GM12878 (cell line): ENCODE data around the gene RBMS1. TPM values are rescaled to one million over a fixed set of nuclear protein-coding genes. Genes with fewer than 3 reads are reported as not detected.

Source experiments
- ATAC-seq: fragments of 200-7000 bp; cut with Tn5 transposase; 3 replicates; pipeline ENCODE4 v1.9.1; 2020; ENCODE audit warnings: mild to moderate bottlenecking, moderate library complexity
- BruUV-seq: library from RNA; stranded (reverse); fragments of 400-500 nt; replicated peaks from 2 replicates; lab custom pipeline; 2021; lab: Mats Ljungman, UMichigan
- CTCF ChIA-PET: fragments of 300-600 bp; sonication (Branson Sonifier 250); formaldehyde crosslinking; extraction: SDS; loops from one replicate; lab custom pipeline; 2021; ENCODE audit warnings: inconsistent platforms; lab: Yijun Ruan, JAX
- POLR2A ChIA-PET: fragments of 350-600 bp; formaldehyde crosslinking; extraction: SDS; loops from one replicate; lab custom pipeline; 2021; ENCODE audit warnings: inconsistent platforms; lab: Charles Lee
- RAD21 ChIA-PET: fragments of 300-600 bp; sonication (Branson Sonifier 250); formaldehyde crosslinking; loops from one replicate; lab custom pipeline; 2023; ENCODE audit warnings: antibody characterized with exemption; ENCODE audit not compliant: unreplicated experiment; lab: Charles Lee
- SMC1A ChIA-PET: fragments of 300-600 bp; sonication (Branson Sonifier 250); formaldehyde crosslinking; loops from one replicate; lab custom pipeline; 2023; ENCODE audit not compliant: unreplicated experiment, uncharacterized antibody; lab: Charles Lee
- DNase-seq: peaks from one replicate; pipeline ENCODE4 v3.0.0-alpha.2; 2011; ENCODE audit warnings: low read depth, low spot score
- FAIRE-seq: peaks from 3 replicates; lab custom pipeline; 2011; peaks lifted over from hg19 to GRCh38; lab: Jason Lieb, UNC
- H2AFZ ChIP-seq: 2 replicates; pipeline ENCODE4 v1.6.0; 2011; ENCODE audit warnings: low read depth, low read length, control low read depth; ENCODE audit not compliant: control insufficient read depth
- H3K27ac ChIP-seq: 2 replicates; pipeline ENCODE4 v1.5.1; 2011; ENCODE audit warnings: control low read depth; ENCODE audit not compliant: control insufficient read depth, insufficient read depth
- H3K27me3 ChIP-seq, 2 experiments: replicated peaks in 1 of 2; 2 replicates each; pipeline versions ENCODE4 v1.6.0 to v1.6.1; 2011; ENCODE audit warnings: low read length in 1 of 2; ENCODE audit not compliant: control insufficient read depth in 2 of 2, insufficient read depth in 2 of 2
- H3K36me3 ChIP-seq, 2 experiments: 2 replicates each; pipeline ENCODE4 v1.5.1; 2011; ENCODE audit warnings: low read length in 1 of 2; ENCODE audit not compliant: control insufficient read depth in 2 of 2, insufficient read depth in 2 of 2
- H3K4me1 ChIP-seq: 2 replicates; pipeline ENCODE4 v1.6.1; 2011; ENCODE audit warnings: mild to moderate bottlenecking, low read length, moderate library complexity, mixed read lengths; ENCODE audit not compliant: control insufficient read depth, insufficient read depth
- H3K4me2 ChIP-seq: 2 replicates; pipeline ENCODE4 v1.6.0; 2011; ENCODE audit warnings: control low read depth; ENCODE audit not compliant: control insufficient read depth, insufficient read depth
- H3K4me3 ChIP-seq: fragments of 200-600 bp; sonication (generic); 2 replicates; pipeline ENCODE4 v1.5.1; 2016
- H3K79me2 ChIP-seq: 2 replicates; pipeline ENCODE4 v1.6.0; 2011; ENCODE audit warnings: low read length; ENCODE audit not compliant: control insufficient read depth, insufficient read depth
- H3K9ac ChIP-seq: 2 replicates; pipeline ENCODE4 v1.8.0; 2011; ENCODE audit warnings: low read length, control low read depth, mixed read lengths; ENCODE audit not compliant: control insufficient read depth, insufficient read depth
- H3K9me3 ChIP-seq: replicated peaks from 3 replicates; pipeline ENCODE4 v1.5.1; 2011; ENCODE audit warnings: mild to moderate bottlenecking, low read length; ENCODE audit not compliant: control insufficient read depth, insufficient read depth
- H4K20me1 ChIP-seq: 2 replicates; pipeline ENCODE4 v1.6.0; 2011; ENCODE audit not compliant: control insufficient read depth, insufficient read depth
- ATF7 ChIP-seq: fragments of 450-650 bp; IDR thresholded peaks from 2 replicates; pipeline ENCODE4 v1.6.1; 2016; ENCODE audit warnings: low read depth, mild to moderate bottlenecking
- CEBPB ChIP-seq, 2 experiments: fragments of 150-350 bp in 1 of 2; IDR thresholded peaks; 2 replicates each; pipeline ENCODE4 v1.6.1; 2012 to 2014; ENCODE audit warnings: low read depth in 2 of 2, low read length in 2 of 2, borderline replicate concordance in 1 of 2, inconsistent platforms in 1 of 2
- CUX1 ChIP-seq: IDR thresholded peaks from 2 replicates; pipeline ENCODE4 v1.6.1; 2012; ENCODE audit warnings: improper control_type of control experiment, low read depth, low read length; ENCODE audit not compliant: insufficient replicate concordance
- E2F8 ChIP-seq: fragments of 450-650 bp; IDR thresholded peaks from 2 replicates; pipeline ENCODE4 v1.6.1; 2018; ENCODE audit warnings: mild to moderate bottlenecking, low read depth, moderate library complexity; ENCODE audit not compliant: partially characterized antibody
- ETV6 ChIP-seq, 2 experiments: fragments of 450-650 bp in 1 of 2; IDR thresholded peaks in 1 of 2; conservative IDR thresholded peaks in 1 of 2; 2 replicates each; pipeline ENCODE4 v1.6.1; 2014; ENCODE audit warnings: antibody characterized with exemption in 1 of 2, borderline replicate concordance in 1 of 2, low read depth in 1 of 2, mild to moderate bottlenecking in 1 of 2, moderate library complexity in 1 of 2
- HCFC1 ChIP-seq: fragments of 150-350 bp; IDR thresholded peaks from 2 replicates; pipeline ENCODE4 v1.6.1; 2014; ENCODE audit warnings: low read length
- RAD21 ChIP-seq: IDR thresholded peaks from 2 replicates; pipeline ENCODE4 v1.6.1; 2011; ENCODE audit warnings: mild to moderate bottlenecking, low read depth, low read length, moderate library complexity; ENCODE audit not compliant: insufficient read depth
- SIN3A ChIP-seq: IDR thresholded peaks from 2 replicates; pipeline ENCODE4 v1.6.1; 2012; ENCODE audit warnings: low read depth, low read length, improper control_type of control experiment
- TBL1XR1 ChIP-seq: IDR thresholded peaks from 2 replicates; pipeline ENCODE4 v1.6.1; 2012; ENCODE audit warnings: low read depth, low read length, improper control_type of control experiment
- WGBS: methylation state at CpG from one replicate; pipeline ENCODE4 v1.1.6; 2016; ENCODE audit warnings: low lambda C conversion rate; ENCODE audit not compliant: insufficient replicate concordance, insufficient coverage; ENCODE audit errors: missing lambda C conversion rate; 5-methylcytosine and 5-hydroxymethylcytosine counted together
- in situ Hi-C: fragments of 300-500 bp; cut with MboI; formaldehyde crosslinking; loops from 9 replicates; pipeline ENCODE4 v1.14.3; 2018; ENCODE audit warnings: mixed read lengths
- intact Hi-C: fragments of 100-400 bp; cut with micrococcal nuclease; formaldehyde crosslinking; loops from one replicate; pipeline ENCODE4 v1.14.2; 2022; ENCODE audit not compliant: unreplicated experiment
- polyA plus RNA-seq, 11 experiments: library from polyadenylated mRNA; depleted of rRNA in 4 of 11; unstranded in 6 of 11; stranded (reverse) in 5 of 11; fragments of >200 nt; fragmentation: Nextera tagmentation in 4 of 11; fragmentation: Illumina TruSeq in 1 of 11; extraction: Ambion mirVana in 4 of 11; extraction: Trizol in 1 of 11; gene quantifications; 1 replicate in 1 of 11; 2 replicates in 10 of 11; pipeline versions ENCODE4 v1.2.1 to v1.2.3, GENCODE V29; 2011 to 2016; ENCODE audit warnings: inconsistent platforms in 2 of 11, missing spikeins in 2 of 11, low read depth in 1 of 11
- total RNA-seq, 4 experiments: library from RNA; depleted of rRNA in 3 of 4; stranded (reverse); fragments of >200 nt in 3 of 4; fragmentation: Illumina TruSeq in 1 of 4; extraction: Trizol in 1 of 4; gene quantifications; 2 replicates each; pipeline versions ENCODE4 v1.2.1 to v1.2.3, GENCODE V29; 2013 to 2021

RBMS1 gene
- total and polyA plus RNA-seq, 10 of the 15 experiments (the other 5 are each of a cell fraction or from before 2014, with no cell fraction given) = 0.04 to 0.31 (median 0.17) TPM; not detected in 1

GRCh38 chr2:160510617-160511016 is 17.0 kb upstream of the RBMS1 start:
- POLR2A ChIA-PET = no interaction called here
- DNase-seq (no peak), FAIRE-seq (no peak), ATAC-seq (no peak)
- in situ Hi-C loops = no loop called here
- H4K20me1 ChIP-seq = no peaks in the 10 kb centered on the region
- H2AFZ ChIP-seq = no peak overlapping the region
- CTCF ChIA-PET = no interaction called here
- no peak overlapping the region for H3K4me3 ChIP-seq
- intact Hi-C loops = no loop called here
- BruUV-seq = no TSS peak
- H3K27me3 ChIP-seq = no peaks in the 10 kb centered on the region
- no peaks in the 10 kb centered on the region for H3K36me3 ChIP-seq
- TF ChIP-seq HCFC1 (no peak), CUX1 (no peak), TBL1XR1 (no peak), SIN3A (no peak), E2F8 (no peak), CEBPB (IDR thresholded peaks at IDR 0.05; ENCODE audit: borderline replicate concordance in 1 of 2, low read depth in 2 of 2, low read length in 2 of 2) (no peak), ETV6 (conservative IDR thresholded peaks at IDR 0.05 in 1 of 2, IDR thresholded peaks at IDR 0.05 in 1 of 2; ENCODE audit: borderline replicate concordance in 1 of 2, low read depth in 1 of 2) (no peak), RAD21 (no peak), ATF7 (no peak)
- TF ChIP-seq, all 136 proteins: peak for 0
- ChIA-PET RAD21 (no interaction called here), SMC1A (no interaction called here)
- 3% methylated on average over 2 of the region's 2 CpGs for WGBS
- Histone ChIP-seq H3K4me1 (no peaks in the 10 kb centered on the region), H3K4me2 (no peak overlapping the region), H3K79me2 (no peaks in the 10 kb centered on the region), H3K9me3 (no peaks in the 10 kb centered on the region), H3K27ac (no peak overlapping the region), H3K9ac (no peak overlapping the region)
